Kidney (tissue), 14 donors: Measurements from ENCODE around the gene KRT15. TPM values are rescaled to one million over a fixed set of nuclear protein-coding genes. Genes with fewer than 3 reads are reported as not detected.

Source experiments
- DNase-seq, 5 donors: peaks; one replicate each; pipeline ENCODE4 v3.0.0-alpha.2; 2013 to 2020
- FAIRE-seq: peaks from 2 replicates; lab custom pipeline; 2012; peaks lifted over from hg19 to GRCh38; lab: Jason Lieb, UNC
- H3K27ac ChIP-seq, 2 donors: one replicate each; pipeline ENCODE4 v1.7.0; 2013; ENCODE audit warnings: low read depth in 2 of 2, low read length in 2 of 2, inconsistent platforms in 1 of 2
- H3K27me3 ChIP-seq: one replicate; pipeline ENCODE4 v1.7.1; 2013; ENCODE audit warnings: low read length, inconsistent platforms; ENCODE audit not compliant: control insufficient read depth, insufficient read depth
- H3K36me3 ChIP-seq, 3 donors: one replicate each; pipeline versions ENCODE4 v1.7.0 to v1.7.1; 2013; ENCODE audit warnings: low read length in 3 of 3, control low read depth in 1 of 3, inconsistent platforms in 1 of 3; ENCODE audit not compliant: insufficient read depth in 3 of 3, control insufficient read depth in 2 of 3
- H3K4me1 ChIP-seq, 3 donors: one replicate each; pipeline versions ENCODE4 v1.7.0 to v1.7.1; 2013; ENCODE audit warnings: low read length in 3 of 3, inconsistent platforms in 1 of 3, low read depth in 1 of 3; ENCODE audit not compliant: control insufficient read depth in 2 of 3, insufficient read depth in 2 of 3
- H3K4me3 ChIP-seq, 3 donors: one replicate each; pipeline versions ENCODE4 v1.7.0 to v1.8.1; 2013; ENCODE audit warnings: low read length in 3 of 3, control low read depth in 1 of 3, inconsistent platforms in 1 of 3
- H3K9ac ChIP-seq, 3 donors: one replicate each; pipeline versions ENCODE4 v1.7.0 to v1.7.1; 2013; ENCODE audit warnings: low read length in 3 of 3, control low read depth in 1 of 3, inconsistent platforms in 1 of 3
- H3K9me3 ChIP-seq, 3 donors: one replicate each; pipeline versions ENCODE4 v1.7.0 to v1.7.1; 2013; ENCODE audit warnings: low read length in 3 of 3, control low read depth in 1 of 3, inconsistent platforms in 1 of 3; ENCODE audit not compliant: control insufficient read depth in 2 of 3, insufficient read depth in 1 of 3
- CTCF ChIP-seq: IDR thresholded peaks from 3 replicates; pipeline ENCODE4 v1.5.1; 2012; ENCODE audit warnings: mild to moderate bottlenecking, moderate library complexity, borderline replicate concordance; ENCODE audit not compliant: insufficient read depth; ENCODE audit errors: extremely low read depth
- intact Hi-C: fragments of 100-400 bp; cut with DNase I; formaldehyde crosslinking; loops from one replicate; pipeline ENCODE4 v1.11.1; 2022
- polyA plus RNA-seq: library from polyadenylated mRNA; stranded (reverse); fragments of 350-450 nt; fragmentation: Illumina TruSeq; extraction: RNeasy Lipid Tissue Mini Kit (QIAGEN cat#74804); gene quantifications from one replicate; pipeline ENCODE4 v1.2.3, GENCODE V29; 2014; ENCODE audit warnings: low read depth, low replicate concordance; ENCODE audit not compliant: insufficient read depth
- total RNA-seq: library from RNA; stranded (reverse); fragmentation: NEBNext Ultra II Directional; extraction: Animal tissue kit (Norgen Biotek cat#: 25700); gene quantifications from one replicate; pipeline ENCODE4 v1.2.1, GENCODE V29; 2021
- donor health status: control.
- donor health status: control.
- donor health status: control.
- donor health status: control.
- donor health status: control.
- donor health status: DM: yes; HTN: yes; CAD: no.
- donor health status: Normal renal cell carcinoma (clear cell type).

Gene KRT15
- total and polyA plus RNA-seq, 2 donors from 2014 or later: 0.15 to 2.8 TPM

DNA sequence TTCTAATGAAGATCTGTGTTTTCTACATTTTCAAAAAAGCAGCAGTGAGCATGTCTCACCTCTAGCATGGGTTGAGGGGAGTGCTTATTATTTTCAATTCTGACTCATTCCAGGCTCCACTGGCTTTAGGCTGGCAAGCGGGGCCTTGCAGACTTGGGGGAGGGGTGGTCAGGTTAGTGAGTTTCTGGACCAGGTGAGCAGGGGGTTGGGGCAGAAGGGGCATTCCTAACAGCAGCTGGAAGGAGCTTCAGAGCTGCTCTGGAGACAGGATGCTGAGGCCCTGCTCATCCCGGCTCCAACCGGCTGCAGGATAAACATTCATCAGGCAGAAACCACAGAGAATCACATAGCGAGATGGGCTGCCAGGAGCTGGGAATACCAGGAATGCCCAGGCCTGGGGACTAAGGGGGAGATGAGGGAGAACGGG, 19.9 kb upstream of the KRT15 start:
- Histone ChIP-seq H3K27me3 (no peaks in the 10 kb centered on the region), H3K9me3 (no peaks in the 10 kb centered on the region), H3K27ac (no peak overlapping the region), H3K9ac (no peak overlapping the region), H3K36me3 (no peaks in the 10 kb centered on the region), H3K4me3 (no peak overlapping the region), H3K4me1 (no peaks in the 10 kb centered on the region)
- DNase-seq: peak in 3 of 5 donors; percentile 41 to 71 (median 52)
- TF ChIP-seq CTCF: no peak
- intact Hi-C loops: no loop called here
- no peak for FAIRE-seq

DNA sequence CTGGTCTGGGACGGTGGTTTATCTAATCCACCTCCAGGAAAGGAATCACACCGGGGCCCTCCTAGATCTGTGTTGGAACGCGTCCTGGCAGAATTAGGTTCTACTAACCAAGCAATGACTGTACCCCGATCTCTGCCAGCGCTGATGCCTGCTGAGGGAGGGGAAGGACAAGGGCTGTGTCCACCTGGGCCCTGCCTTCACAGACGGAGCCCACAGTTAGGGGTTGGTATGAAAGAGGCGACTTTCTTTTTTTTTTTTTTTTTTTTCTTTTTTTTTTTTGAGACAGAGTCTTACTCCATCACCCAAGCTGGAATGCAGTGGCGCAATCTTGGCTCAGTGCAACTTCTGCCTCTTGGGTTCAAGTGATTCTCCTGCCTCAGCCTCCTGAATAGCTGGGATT, 19.3 kb upstream of the KRT15 start:
- Histone ChIP-seq H3K9me3 (no peaks in the 10 kb centered on the region), H3K27ac (no peak overlapping the region), H3K4me3 (no peak overlapping the region), H3K36me3 (no peaks in the 10 kb centered on the region), H3K27me3 (no peaks in the 10 kb centered on the region), H3K4me1 (no peaks in the 10 kb centered on the region), H3K9ac (no peak overlapping the region)
- no peak for TF ChIP-seq CTCF
- no peak for FAIRE-seq
- DNase-seq: no peak
- intact Hi-C loops: no loop called here

GRCh38 chr17:41537614-41537954, 18.9 kb upstream of the KRT15 start:
- no peaks in the 10 kb centered on the region for H3K36me3 ChIP-seq
- H3K4me3 ChIP-seq: no peak overlapping the region
- TF ChIP-seq CTCF: no peak
- no peaks in the 10 kb centered on the region for H3K27me3 ChIP-seq
- no peak overlapping the region for H3K9ac ChIP-seq
- intact Hi-C loops: no loop called here
- no peaks in the 10 kb centered on the region for H3K4me1 ChIP-seq
- H3K9me3 ChIP-seq: no peaks in the 10 kb centered on the region
- DNase-seq (no peak), FAIRE-seq (no peak)
- no peak overlapping the region for H3K27ac ChIP-seq
